ENCODE data around the gene SAG. TPM values are rescaled to one million over a fixed set of nuclear protein-coding genes. Genes with fewer than 3 reads are reported as not detected.

Gene SAG
- total RNA-seq, 1 donor from 2014 or later, result not detected

- H3K36me3 Mint-ChIP-seq (ENCODE audit: low read depth), result peaks cover 49% of the 10 kb centered on the region
- H3K27ac Mint-ChIP-seq, result no peak overlapping the region
- no peaks in the 10 kb centered on the region for H3K4me1 Mint-ChIP-seq (ENCODE audit: low read depth)
- H3K9me3 Mint-ChIP-seq, result no peaks in the 10 kb centered on the region
- no peaks in the 10 kb centered on the region for H3K27me3 Mint-ChIP-seq (ENCODE audit: low read depth)
- no peak for DNase-seq (ENCODE audit: low spot score)
- intact Hi-C loops (cut with micrococcal nuclease), result no loop called here
- H3K4me3 Mint-ChIP-seq (ENCODE audit: low read depth), result no peak overlapping the region
Observed at GRCh38 chr2:233295891-233296290, 11.7 kb upstream of the SAG start.

- H3K4me1 Mint-ChIP-seq (ENCODE audit: low read depth), result no peaks in the 10 kb centered on the region
- H3K27ac Mint-ChIP-seq, result no peak overlapping the region
- no peak for DNase-seq (ENCODE audit: low spot score)
- no peak overlapping the region for H3K4me3 Mint-ChIP-seq (ENCODE audit: low read depth)
- no peaks in the 10 kb centered on the region for H3K27me3 Mint-ChIP-seq (ENCODE audit: low read depth)
- H3K9me3 Mint-ChIP-seq, result no peaks in the 10 kb centered on the region
- peaks cover 37% of the 10 kb centered on the region for H3K36me3 Mint-ChIP-seq (ENCODE audit: low read depth)
- intact Hi-C loops (cut with micrococcal nuclease), result no loop called here
Observed at GRCh38 chr2:233297076-233297475, 10.5 kb upstream of the SAG start.

GRCh38 chr2:233300401-233300800 is 7.2 kb upstream of the SAG start:
- Mint-ChIP-seq H3K36me3 (ENCODE audit: low read depth) (peaks cover 6% of the 10 kb centered on the region), H3K27me3 (ENCODE audit: low read depth) (no peaks in the 10 kb centered on the region), H3K27ac (no peak overlapping the region), H3K4me3 (ENCODE audit: low read depth) (no peak overlapping the region), H3K4me1 (ENCODE audit: low read depth) (no peaks in the 10 kb centered on the region), H3K9me3 (no peaks in the 10 kb centered on the region)
- no peak for DNase-seq (ENCODE audit: low spot score)
- intact Hi-C loops (cut with micrococcal nuclease), result no loop called here

- intact Hi-C loops (cut with micrococcal nuclease), result no loop called here
- Mint-ChIP-seq H3K4me3 (ENCODE audit: low read depth) (no peak overlapping the region), H3K4me1 (ENCODE audit: low read depth) (no peaks in the 10 kb centered on the region), H3K27ac (no peak overlapping the region), H3K27me3 (ENCODE audit: low read depth) (no peaks in the 10 kb centered on the region), H3K9me3 (no peaks in the 10 kb centered on the region), H3K36me3 (ENCODE audit: low read depth) (no peaks in the 10 kb centered on the region)
- DNase-seq (ENCODE audit: low spot score), result no peak
Observed at GRCh38 chr2:233301248-233301647, 6.4 kb upstream of the SAG start.

- no peaks in the 10 kb centered on the region for H3K9me3 Mint-ChIP-seq
- intact Hi-C loops (cut with micrococcal nuclease), result no loop called here
- H3K4me1 Mint-ChIP-seq (ENCODE audit: low read depth), result no peaks in the 10 kb centered on the region
- no peak for DNase-seq (ENCODE audit: low spot score)
- H3K27me3 Mint-ChIP-seq (ENCODE audit: low read depth), result no peaks in the 10 kb centered on the region
- H3K36me3 Mint-ChIP-seq (ENCODE audit: low read depth), result no peaks in the 10 kb centered on the region
- no peak overlapping the region for H3K27ac Mint-ChIP-seq
- H3K4me3 Mint-ChIP-seq (ENCODE audit: low read depth), result no peak overlapping the region
Observed at GRCh38 chr2:233301811-233302210, 5.8 kb upstream of the SAG start.

- no peaks in the 10 kb centered on the region for H3K27me3 Mint-ChIP-seq (ENCODE audit: low read depth)
- intact Hi-C loops (cut with micrococcal nuclease), result no loop called here
- no peaks in the 10 kb centered on the region for H3K36me3 Mint-ChIP-seq (ENCODE audit: low read depth)
- H3K4me1 Mint-ChIP-seq (ENCODE audit: low read depth), result no peaks in the 10 kb centered on the region
- DNase-seq (ENCODE audit: low spot score), result no peak
- no peak overlapping the region for H3K4me3 Mint-ChIP-seq (ENCODE audit: low read depth)
- no peak overlapping the region for H3K27ac Mint-ChIP-seq
- no peaks in the 10 kb centered on the region for H3K9me3 Mint-ChIP-seq
Observed at GRCh38 chr2:233303252-233303651, 4.4 kb upstream of the SAG start.

- no peak for DNase-seq (ENCODE audit: low spot score)
- Mint-ChIP-seq H3K4me1 (ENCODE audit: low read depth) (no peaks in the 10 kb centered on the region), H3K36me3 (ENCODE audit: low read depth) (no peaks in the 10 kb centered on the region), H3K27me3 (ENCODE audit: low read depth) (peaks cover 5% of the 10 kb centered on the region), H3K4me3 (ENCODE audit: low read depth) (no peak overlapping the region), H3K9me3 (no peaks in the 10 kb centered on the region), H3K27ac (no peak overlapping the region)
- intact Hi-C loops (cut with micrococcal nuclease), result no loop called here
Observed at GRCh38 chr2:233311241-233311926, 3.8 kb downstream of the SAG start.

GRCh38 chr2:233312874-233313273 is 5.3 kb downstream of the SAG start:
- DNase-seq (ENCODE audit: low spot score), result no peak
- Mint-ChIP-seq H3K27me3 (ENCODE audit: low read depth) (peaks cover 6% of the 10 kb centered on the region), H3K36me3 (ENCODE audit: low read depth) (no peaks in the 10 kb centered on the region), H3K27ac (no peak overlapping the region), H3K9me3 (no peaks in the 10 kb centered on the region), H3K4me3 (ENCODE audit: low read depth) (no peak overlapping the region), H3K4me1 (ENCODE audit: low read depth) (no peaks in the 10 kb centered on the region)
- intact Hi-C loops (cut with micrococcal nuclease), result no loop called here

GRCh38 chr2:233314180-233314925 is 6.7 kb downstream of the SAG start:
- intact Hi-C loops (cut with micrococcal nuclease), result no loop called here
- H3K4me1 Mint-ChIP-seq (ENCODE audit: low read depth), result no peaks in the 10 kb centered on the region
- DNase-seq (ENCODE audit: low spot score), result no peak
- H3K36me3 Mint-ChIP-seq (ENCODE audit: low read depth), result no peaks in the 10 kb centered on the region
- H3K4me3 Mint-ChIP-seq (ENCODE audit: low read depth), result no peak overlapping the region
- H3K27ac Mint-ChIP-seq, result no peak overlapping the region
- peaks cover 10% of the 10 kb centered on the region for H3K27me3 Mint-ChIP-seq (ENCODE audit: low read depth)
- no peaks in the 10 kb centered on the region for H3K9me3 Mint-ChIP-seq

- no peaks in the 10 kb centered on the region for H3K4me1 Mint-ChIP-seq (ENCODE audit: low read depth)
- no peak for DNase-seq (ENCODE audit: low spot score)
- no peaks in the 10 kb centered on the region for H3K9me3 Mint-ChIP-seq
- H3K27me3 Mint-ChIP-seq (ENCODE audit: low read depth), result peaks cover 24% of the 10 kb centered on the region
- H3K27ac Mint-ChIP-seq, result no peak overlapping the region
- no peaks in the 10 kb centered on the region for H3K36me3 Mint-ChIP-seq (ENCODE audit: low read depth)
- H3K4me3 Mint-ChIP-seq (ENCODE audit: low read depth), result no peak overlapping the region
- intact Hi-C loops (cut with micrococcal nuclease), result no loop called here
Observed at GRCh38 chr2:233317196-233317943, 9.8 kb downstream of the SAG start.

- no peaks in the 10 kb centered on the region for H3K9me3 Mint-ChIP-seq
- intact Hi-C loops (cut with micrococcal nuclease), result no loop called here
- no peaks in the 10 kb centered on the region for H3K4me1 Mint-ChIP-seq (ENCODE audit: low read depth)
- H3K27ac Mint-ChIP-seq, result no peak overlapping the region
- H3K4me3 Mint-ChIP-seq (ENCODE audit: low read depth), result no peak overlapping the region
- peaks cover 22% of the 10 kb centered on the region for H3K27me3 Mint-ChIP-seq (ENCODE audit: low read depth)
- no peak for DNase-seq (ENCODE audit: low spot score)
- H3K36me3 Mint-ChIP-seq (ENCODE audit: low read depth), result no peaks in the 10 kb centered on the region
Observed at GRCh38 chr2:233319256-233319655, 11.6 kb downstream of the SAG start.

GRCh38 chr2:233320470-233320869 is 12.9 kb downstream of the SAG start:
- no peak for DNase-seq (ENCODE audit: low spot score)
- no peak overlapping the region for H3K4me3 Mint-ChIP-seq (ENCODE audit: low read depth)
- no peaks in the 10 kb centered on the region for H3K4me1 Mint-ChIP-seq (ENCODE audit: low read depth)
- no peak overlapping the region for H3K27ac Mint-ChIP-seq
- H3K27me3 Mint-ChIP-seq (ENCODE audit: low read depth), result peaks cover 24% of the 10 kb centered on the region
- no peaks in the 10 kb centered on the region for H3K36me3 Mint-ChIP-seq (ENCODE audit: low read depth)
- intact Hi-C loops (cut with micrococcal nuclease), result no loop called here
- no peaks in the 10 kb centered on the region for H3K9me3 Mint-ChIP-seq

GRCh38 chr2:233321166-233321565 is 13.6 kb downstream of the SAG start:
- H3K27me3 Mint-ChIP-seq (ENCODE audit: low read depth), result peaks cover 24% of the 10 kb centered on the region
- no peak overlapping the region for H3K4me3 Mint-ChIP-seq (ENCODE audit: low read depth)
- H3K9me3 Mint-ChIP-seq, result no peaks in the 10 kb centered on the region
- no peaks in the 10 kb centered on the region for H3K4me1 Mint-ChIP-seq (ENCODE audit: low read depth)
- no peak for DNase-seq (ENCODE audit: low spot score)
- H3K36me3 Mint-ChIP-seq (ENCODE audit: low read depth), result no peaks in the 10 kb centered on the region
- H3K27ac Mint-ChIP-seq, result no peak overlapping the region
- intact Hi-C loops (cut with micrococcal nuclease), result no loop called here
